Vagina (tissue), 2 donors: Measurements from ENCODE around the gene LPAR1. TPM values are rescaled to one million over a fixed set of nuclear protein-coding genes. Genes with fewer than 3 reads are reported as not detected.
A peak's percentile ranks its signal among the peaks of the same experiment; 100 is the strongest.

Experiments
- DNase-seq, 2 donors: peaks; one replicate each; pipeline ENCODE4 v3.0.0-alpha.2; 2017; ENCODE audit errors: extremely low spot score in 2 of 2
- H3K27ac ChIP-seq: fragments of 200-600 bp; sonication (generic); one replicate; pipeline ENCODE4 v1.5.1; 2019
- H3K27me3 ChIP-seq: fragments of 200-600 bp; sonication (generic); one replicate; pipeline ENCODE4 v1.5.1; 2019
- H3K36me3 ChIP-seq, 2 donors: fragments of 200-600 bp; sonication (generic); one replicate each; pipeline ENCODE4 v1.5.1; 2017 to 2019
- H3K4me1 ChIP-seq: fragments of 200-600 bp; sonication (generic); one replicate; pipeline ENCODE4 v1.5.1; 2019
- H3K4me3 ChIP-seq, 2 donors: fragments of 200-600 bp; sonication (generic); 1 replicate in 1 of 2; 2 replicates in 1 of 2; pipeline ENCODE4 v1.5.1; 2016 to 2019
- H3K9me3 ChIP-seq: fragments of 200-600 bp; sonication (generic); one replicate; pipeline ENCODE4 v1.5.1; 2019
- CTCF ChIP-seq, 3 experiments: fragments of 450-650 bp in 2 of 3; fragments of 200-600 bp in 1 of 3; sonication (generic) in 1 of 3; IDR thresholded peaks; one replicate each; pipeline ENCODE4 v1.5.1; 2017 to 2019; ENCODE audit warnings: antibody characterized with exemption in 3 of 3, mild to moderate bottlenecking in 2 of 3, moderate library complexity in 2 of 3
- POLR2A ChIP-seq, 2 donors: fragments of 450-650 bp; IDR thresholded peaks; one replicate each; pipeline ENCODE4 v1.6.1; 2017; ENCODE audit warnings: antibody characterized with exemption in 2 of 2, mild to moderate bottlenecking in 2 of 2, moderate library complexity in 2 of 2
- POLR2AphosphoS5 ChIP-seq, 2 donors: sonication (generic); formaldehyde crosslinking; IDR thresholded peaks; one replicate each; pipeline ENCODE4 v1.9.0; 2017; ENCODE audit warnings: antibody characterized with exemption in 2 of 2, mild to moderate bottlenecking in 2 of 2, low read depth in 1 of 2; ENCODE audit not compliant: insufficient read depth in 1 of 2
- intact Hi-C: fragments of 100-400 bp; cut with DNase I; formaldehyde crosslinking; loops from one replicate; pipeline ENCODE4 v1.15.1; 2023
- total RNA-seq: library from RNA; depleted of rRNA; stranded (reverse); fragments of >200 nt; gene quantifications from one replicate; pipeline ENCODE4 v1.2.3, GENCODE V29; 2016

The LPAR1 gene
- total RNA-seq, 1 donor from 2014 or later, result 83.0 TPM

GRCh38 chr9:110895147-110895905 lies 142.9 kb downstream of the LPAR1 start:
- H3K4me1 ChIP-seq, result peaks cover 5% of the 10 kb centered on the region
- TF ChIP-seq CTCF (IDR thresholded peaks at IDR 0.05) (no peak), POLR2AphosphoS5 (IDR thresholded peaks at IDR 0.05; ENCODE audit: insufficient read depth in 1 of 2, low read depth in 1 of 2) (peak in 1 of 2 donors; percentile 26), POLR2A (IDR thresholded peaks at IDR 0.05) (no peak)
- intact Hi-C loops, result loop anchor here (10.0 kb wide), 1 partner anchor 141 kb away; no protein-coding TSS in a partner anchor

GRCh38 chr9:110894731-110895130 lies 143.5 kb downstream of the LPAR1 start:
- H3K4me1 ChIP-seq, result peaks cover 5% of the 10 kb centered on the region
- no peaks in the 10 kb centered on the region for H3K27me3 ChIP-seq
- intact Hi-C loops, result loop anchor here (10.0 kb wide), 1 partner anchor 140 kb away; no protein-coding TSS in a partner anchor
- H3K9me3 ChIP-seq, result no peaks in the 10 kb centered on the region
- no peak overlapping the region for H3K27ac ChIP-seq
- no peak for DNase-seq
- H3K36me3 ChIP-seq, result no peaks in the 10 kb centered on the region
- no peak for TF ChIP-seq POLR2A (IDR thresholded peaks at IDR 0.05)
- H3K4me3 ChIP-seq, result no peak overlapping the region

More at GRCh38 chr9:110895147-110895905, 142.9 kb downstream of the LPAR1 start:
- H3K27me3 ChIP-seq, result no peaks in the 10 kb centered on the region
- no peaks in the 10 kb centered on the region for H3K36me3 ChIP-seq
- no peak for DNase-seq
- H3K4me3 ChIP-seq, result no peak overlapping the region
- peak overlapping the region; percentile 2 for H3K27ac ChIP-seq
- no peaks in the 10 kb centered on the region for H3K9me3 ChIP-seq

- TF ChIP-seq CTCF (IDR thresholded peaks at IDR 0.05), result no peak
- no peaks in the 10 kb centered on the region for H3K9me3 ChIP-seq
- H3K27me3 ChIP-seq, result no peaks in the 10 kb centered on the region
- intact Hi-C loops, result loop anchor here (10.0 kb wide), 1 partner anchor 138 kb away; no protein-coding TSS in a partner anchor
- H3K4me3 ChIP-seq, result no peak overlapping the region
- no peaks in the 10 kb centered on the region for H3K36me3 ChIP-seq
- DNase-seq, result no peak
- no peak overlapping the region for H3K27ac ChIP-seq
- H3K4me1 ChIP-seq, result no peaks in the 10 kb centered on the region
Observed at GRCh38 chr9:110892689-110893088, 145.6 kb downstream of the LPAR1 start.

DNA sequence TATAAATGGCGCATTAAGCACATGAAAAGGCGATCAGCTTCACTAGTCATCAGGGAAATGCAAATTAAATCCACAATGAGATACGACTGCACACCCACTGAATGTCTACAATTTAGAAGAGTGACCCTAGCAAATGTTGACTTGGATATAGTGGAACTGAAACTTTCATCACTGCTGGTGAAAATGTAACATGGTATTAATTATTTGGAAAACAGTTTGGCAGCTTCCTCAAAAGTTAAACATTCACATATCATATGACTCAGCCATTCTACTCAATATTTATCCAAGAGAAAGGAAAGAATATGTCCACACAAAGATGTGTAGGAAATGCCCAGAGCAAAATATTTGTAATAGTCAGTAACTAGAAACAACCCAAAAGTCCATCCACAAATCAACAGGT lies 146.5 kb downstream of the LPAR1 start:
- no peaks in the 10 kb centered on the region for H3K36me3 ChIP-seq
- no peak for DNase-seq
- H3K27ac ChIP-seq, result no peak overlapping the region

GRCh38 chr9:110890416-110890815 lies 147.9 kb downstream of the LPAR1 start:
- no peaks in the 10 kb centered on the region for H3K36me3 ChIP-seq
- H3K4me3 ChIP-seq, result no peak overlapping the region
- intact Hi-C loops, result loop anchor here (10.0 kb wide), 1 partner anchor 136 kb away; no protein-coding TSS in a partner anchor
- TF ChIP-seq POLR2AphosphoS5 (IDR thresholded peaks at IDR 0.05; ENCODE audit: insufficient read depth in 1 of 2, low read depth in 1 of 2), result no peak
- TF ChIP-seq POLR2A (IDR thresholded peaks at IDR 0.05), result no peak
- no peak for TF ChIP-seq CTCF (IDR thresholded peaks at IDR 0.05)
- H3K27ac ChIP-seq, result no peak overlapping the region
- no peaks in the 10 kb centered on the region for H3K27me3 ChIP-seq
- H3K9me3 ChIP-seq, result no peaks in the 10 kb centered on the region
- H3K4me1 ChIP-seq, result no peaks in the 10 kb centered on the region
- no peak for DNase-seq

More for the DNA sequence above, 146.5 kb downstream of the LPAR1 start:
- H3K4me1 ChIP-seq, result no peaks in the 10 kb centered on the region
- H3K4me3 ChIP-seq, result no peak overlapping the region
- intact Hi-C loops, result loop anchor here (10.0 kb wide), 1 partner anchor 137 kb away; no protein-coding TSS in a partner anchor
- no peaks in the 10 kb centered on the region for H3K9me3 ChIP-seq
- TF ChIP-seq POLR2AphosphoS5 (IDR thresholded peaks at IDR 0.05; ENCODE audit: insufficient read depth in 1 of 2, low read depth in 1 of 2) (no peak), POLR2A (IDR thresholded peaks at IDR 0.05) (no peak), CTCF (IDR thresholded peaks at IDR 0.05) (no peak)
- H3K27me3 ChIP-seq, result no peaks in the 10 kb centered on the region
